ENCODE results near the gene GPR150.

The GPR150 gene

GRCh38 chr5:95649842-95650620 lies 30.1 kb downstream of the GPR150 start:
- no peak for DNase-seq (ENCODE audit: low read depth)

GRCh38 chr5:95652849-95653248 lies 33.0 kb downstream of the GPR150 start:
- DNase-seq (ENCODE audit: low read depth), result no peak

GRCh38 chr5:95654196-95654595 lies 34.3 kb downstream of the GPR150 start:
- DNase-seq (ENCODE audit: low read depth), result no peak

- no peak for DNase-seq (ENCODE audit: low read depth)
Observed at GRCh38 chr5:95655575-95655974, 35.7 kb downstream of the GPR150 start.

GRCh38 chr5:95660060-95660459 lies 40.2 kb downstream of the GPR150 start:
- no peak for DNase-seq (ENCODE audit: low read depth)

- no peak for DNase-seq (ENCODE audit: low read depth)
Observed at GRCh38 chr5:95662946-95663345, 43.1 kb downstream of the GPR150 start.

GRCh38 chr5:95664204-95664786 lies 44.4 kb downstream of the GPR150 start:
- peak; percentile 63 for DNase-seq (ENCODE audit: low read depth)

- DNase-seq (ENCODE audit: low read depth), result no peak
Observed at GRCh38 chr5:95667061-95667618, 47.3 kb downstream of the GPR150 start.

GRCh38 chr5:95667678-95668077 lies 47.8 kb downstream of the GPR150 start:
- DNase-seq (ENCODE audit: low read depth), result no peak

- DNase-seq (ENCODE audit: low read depth), result peak; percentile 64
Observed at GRCh38 chr5:95668216-95668615, 48.3 kb downstream of the GPR150 start.

- DNase-seq (ENCODE audit: low read depth), result peak; percentile 20
Observed at GRCh38 chr5:95668728-95669127, 48.8 kb downstream of the GPR150 start.

GRCh38 chr5:95669540-95669939 lies 49.7 kb downstream of the GPR150 start:
- DNase-seq (ENCODE audit: low read depth), result peak; percentile 74

- DNase-seq (ENCODE audit: low read depth), result no peak
Observed at GRCh38 chr5:95669985-95670384, 50.1 kb downstream of the GPR150 start.

- DNase-seq (ENCODE audit: low read depth), result no peak
Observed at GRCh38 chr5:95670568-95670967, 50.7 kb downstream of the GPR150 start.

Measured in ELR (cell line).